ENCODE measurements around the gene CBLB.

The CBLB gene

DNA sequence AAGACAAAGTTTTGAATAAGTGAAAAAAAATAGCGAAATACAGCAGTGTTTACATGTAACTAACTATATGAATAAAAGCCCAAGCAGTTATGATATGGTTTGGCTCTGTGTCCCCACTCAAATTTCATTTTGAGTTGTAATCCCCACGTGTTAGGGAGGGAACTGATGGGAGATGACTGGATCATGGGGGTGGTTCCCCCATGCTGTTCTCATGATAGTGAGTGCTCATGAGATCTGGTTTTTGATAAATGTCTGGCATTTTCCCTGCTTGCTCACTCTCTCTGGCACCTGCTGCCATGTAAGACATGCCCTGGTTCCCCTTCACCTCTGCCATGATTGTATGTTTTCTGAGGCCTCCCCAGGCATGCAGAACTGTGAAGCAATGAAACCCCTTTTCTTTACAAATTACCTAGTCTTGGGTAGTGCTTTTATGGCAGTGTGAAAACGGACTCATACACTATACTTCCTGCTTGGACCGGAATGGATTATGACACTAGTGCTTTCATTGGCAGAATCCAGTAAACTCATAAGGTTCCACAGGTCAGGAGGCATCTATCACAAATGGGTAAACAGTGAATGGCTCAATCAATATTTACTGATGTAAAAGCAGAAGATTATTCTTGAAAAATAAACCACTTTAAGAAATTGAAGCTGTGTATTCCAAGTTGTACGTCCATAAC is 192.1 kb downstream of the CBLB start:
- no peak for DNase-seq

DNA sequence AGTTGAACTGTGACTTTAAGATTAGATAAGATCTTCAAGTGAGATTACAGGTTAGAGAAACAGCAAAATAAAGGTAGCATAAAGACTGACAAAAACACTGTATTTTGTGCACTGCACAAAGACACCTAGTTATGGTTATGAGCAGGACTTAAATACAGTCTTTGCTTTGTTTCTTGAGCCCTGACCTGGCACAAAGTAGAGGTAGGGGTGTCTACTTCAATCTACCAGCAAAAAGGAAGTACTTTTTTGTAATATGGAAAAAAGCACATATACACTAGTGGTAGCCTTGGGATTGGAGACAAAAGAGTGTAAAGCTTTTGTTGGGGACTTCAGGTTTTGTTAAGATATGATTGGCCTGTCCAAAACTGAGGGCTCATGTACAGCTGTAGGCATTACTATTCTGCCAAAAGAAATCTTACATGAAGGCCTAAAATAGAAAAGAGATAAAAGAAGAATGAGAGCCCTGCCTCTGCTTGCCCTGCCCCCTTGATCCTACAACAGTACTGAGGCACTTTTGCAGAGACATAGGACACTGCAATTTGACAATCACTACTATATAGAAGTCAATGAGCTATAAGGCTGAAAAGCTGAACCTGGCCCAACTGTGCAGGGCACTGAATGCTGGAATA is 194.3 kb downstream of the CBLB start:
- DNase-seq = no peak

DNA sequence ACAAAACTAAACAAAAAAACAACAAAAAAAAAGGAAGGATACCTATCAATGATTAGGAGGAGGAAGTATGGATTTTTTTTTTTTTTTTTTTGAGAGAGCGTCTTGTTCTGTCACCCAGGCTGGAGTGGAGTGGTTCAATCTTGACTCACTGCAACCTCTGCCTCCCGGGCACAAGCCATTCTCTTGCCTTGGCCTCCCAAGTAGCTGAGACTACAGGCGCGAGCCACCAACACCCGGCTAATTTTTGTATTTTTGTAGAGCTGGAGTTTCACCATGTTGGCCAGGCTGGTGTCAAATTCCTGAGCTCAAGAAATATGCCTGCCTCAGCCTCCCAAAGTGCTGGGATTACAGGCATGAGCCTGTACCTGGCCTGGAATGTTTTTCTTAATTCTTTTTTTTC is 195.8 kb downstream of the CBLB start:
- DNase-seq = no peak

DNA sequence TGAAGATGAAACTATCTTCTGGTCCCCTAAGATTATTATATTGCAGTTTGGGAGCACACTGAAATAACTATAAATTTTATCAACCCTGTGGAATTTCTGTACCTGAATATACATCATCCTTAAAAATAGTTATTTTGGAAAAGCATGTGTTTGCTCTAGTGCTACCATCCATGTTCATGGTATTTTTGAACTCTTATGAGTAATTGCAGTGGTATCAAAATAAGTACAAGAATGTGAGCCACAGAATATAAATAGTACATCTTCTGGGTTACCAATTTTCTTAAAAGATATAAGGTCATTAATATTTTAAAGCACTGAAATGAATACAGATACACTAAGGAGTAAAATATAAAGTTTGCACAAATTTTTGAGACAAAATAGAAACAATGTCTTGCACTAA is 206.5 kb downstream of the CBLB start:
- peak; percentile 11 for DNase-seq

- DNase-seq = no peak
Measured at GRCh38 chr3:105661461-105661860, 207.4 kb downstream of the CBLB start.

GRCh38 chr3:105656651-105657504 is 211.9 kb downstream of the CBLB start:
- DNase-seq = no peak

DNA sequence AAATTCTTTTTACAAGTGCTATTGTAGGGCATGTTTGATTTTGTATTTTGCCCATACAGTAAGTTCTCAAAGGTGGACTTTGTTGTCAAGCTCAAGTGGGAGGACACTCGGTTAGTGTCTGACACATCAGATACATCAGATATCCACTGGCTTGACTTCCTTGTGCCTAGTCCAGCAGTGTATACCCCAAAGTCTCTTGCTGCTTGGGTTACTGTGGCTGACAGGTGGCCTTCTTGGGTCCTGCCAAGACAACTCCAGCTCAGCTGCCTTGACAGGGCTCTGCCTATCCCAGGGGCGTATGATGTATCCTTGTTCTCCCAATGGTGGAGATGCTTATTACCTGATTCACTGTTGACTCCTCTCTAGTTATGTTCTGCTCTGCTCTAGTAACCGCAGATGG is 214.9 kb downstream of the CBLB start:
- DNase-seq = no peak

DNA sequence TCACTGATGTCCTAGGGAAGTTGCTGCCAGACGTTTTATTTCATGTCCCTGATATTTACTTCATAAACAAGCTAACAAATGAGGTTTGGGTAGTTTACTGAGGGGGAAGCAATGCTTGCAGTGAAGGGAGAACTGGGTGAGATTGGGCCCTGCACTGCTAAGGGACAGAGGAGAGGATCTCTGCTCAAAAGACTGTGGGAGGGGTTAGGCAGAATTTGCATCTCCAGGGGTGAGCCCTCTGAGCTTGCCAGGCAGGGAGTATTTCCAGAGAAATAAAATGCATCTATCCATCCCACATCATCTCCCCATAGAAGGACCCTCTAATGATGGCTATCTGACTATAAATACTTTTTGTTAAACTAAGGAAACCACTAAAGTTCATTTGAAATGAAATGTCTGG is 215.6 kb downstream of the CBLB start:
- DNase-seq = no peak

GRCh38 chr3:105649480-105649879 is 219.3 kb downstream of the CBLB start:
- DNase-seq = no peak

- peak; percentile 63 for DNase-seq
Measured at GRCh38 chr3:105647047-105647446, 221.8 kb downstream of the CBLB start.

DNA sequence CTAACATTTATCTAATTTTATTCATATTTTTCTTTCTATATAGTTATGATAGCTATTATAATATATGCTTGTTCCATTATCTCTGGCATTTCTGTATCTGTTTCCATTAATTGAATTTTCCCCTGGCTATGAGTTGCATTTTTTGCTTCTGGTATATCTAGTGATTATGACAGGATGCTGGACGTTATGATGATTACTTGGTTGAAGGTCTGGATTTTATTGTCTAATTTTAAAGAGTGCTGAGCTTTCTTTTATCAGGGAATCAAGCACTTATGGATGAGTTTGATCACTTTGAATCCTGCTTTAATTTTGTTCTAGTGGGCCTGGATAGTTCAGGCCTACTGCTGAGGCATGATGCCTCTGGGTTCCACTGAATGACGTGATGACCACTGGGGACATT is 229.7 kb downstream of the CBLB start:
- DNase-seq = no peak

- no peak for DNase-seq
Measured at GRCh38 chr3:105634708-105635107, 234.1 kb downstream of the CBLB start.

- no peak for DNase-seq
Measured at GRCh38 chr3:105629718-105630117, 239.1 kb downstream of the CBLB start.

DNA sequence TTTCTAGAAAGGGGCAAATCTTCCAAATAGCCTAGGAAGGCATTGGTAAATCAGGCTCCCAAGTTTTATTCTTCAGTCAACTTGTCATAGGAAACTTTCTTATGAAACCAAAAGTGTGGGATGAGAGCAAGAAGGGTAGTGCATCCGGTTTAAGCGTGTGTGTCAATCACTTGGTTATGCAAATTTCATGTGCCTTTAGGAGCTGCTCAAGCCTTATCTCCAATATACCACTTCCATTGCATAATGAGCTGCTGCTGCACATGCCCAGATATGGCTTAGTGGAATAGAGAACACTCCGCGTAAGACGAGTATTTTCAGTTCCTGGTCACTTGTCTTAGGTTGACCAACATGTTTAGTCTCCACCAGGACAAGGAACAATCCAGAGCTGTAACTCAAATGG is 242.1 kb downstream of the CBLB start:
- DNase-seq = no peak

DNA sequence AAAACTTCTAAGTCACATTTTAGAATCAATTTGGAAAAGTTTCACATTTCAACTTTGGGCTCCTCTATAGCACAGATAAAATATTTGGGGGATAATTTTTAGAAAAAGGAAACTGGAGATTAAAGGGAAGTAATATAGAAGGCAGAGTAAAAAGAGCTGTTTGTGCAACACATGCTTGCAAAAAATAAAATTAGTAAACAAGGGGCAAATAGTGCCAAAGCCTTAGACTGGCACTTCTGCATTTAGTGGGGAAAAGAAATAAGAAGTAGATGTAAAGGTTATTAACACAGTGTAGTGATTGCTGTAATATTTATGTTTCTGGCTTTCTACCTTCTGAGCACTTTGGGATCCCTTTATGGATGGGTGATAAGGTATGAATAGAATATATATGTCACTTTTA is 246.6 kb downstream of the CBLB start:
- DNase-seq = no peak

DNA sequence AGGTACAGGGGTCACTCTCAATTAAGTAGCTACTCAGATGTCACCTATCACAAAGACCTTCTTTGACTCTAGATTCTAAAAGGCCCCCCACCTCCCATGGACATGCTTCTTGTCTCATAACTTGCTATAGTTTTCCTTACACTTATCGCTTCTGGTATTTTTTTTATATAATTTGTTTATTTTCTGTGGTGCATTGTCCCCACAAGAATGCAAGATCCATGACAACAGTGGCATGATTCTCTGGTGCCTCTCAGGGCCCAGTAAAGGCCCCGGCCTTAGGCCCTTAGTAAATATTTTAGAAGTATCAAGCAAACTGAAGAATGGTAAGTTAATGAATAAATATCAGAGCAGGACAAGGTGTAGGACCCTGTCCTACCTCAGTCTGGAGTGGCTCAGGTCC is 248.6 kb downstream of the CBLB start:
- DNase-seq = no peak

GRCh38 chr3:105619651-105620050 is 249.2 kb downstream of the CBLB start:
- DNase-seq = no peak

GRCh38 chr3:105618556-105618955 is 250.3 kb downstream of the CBLB start:
- DNase-seq = no peak

DNA sequence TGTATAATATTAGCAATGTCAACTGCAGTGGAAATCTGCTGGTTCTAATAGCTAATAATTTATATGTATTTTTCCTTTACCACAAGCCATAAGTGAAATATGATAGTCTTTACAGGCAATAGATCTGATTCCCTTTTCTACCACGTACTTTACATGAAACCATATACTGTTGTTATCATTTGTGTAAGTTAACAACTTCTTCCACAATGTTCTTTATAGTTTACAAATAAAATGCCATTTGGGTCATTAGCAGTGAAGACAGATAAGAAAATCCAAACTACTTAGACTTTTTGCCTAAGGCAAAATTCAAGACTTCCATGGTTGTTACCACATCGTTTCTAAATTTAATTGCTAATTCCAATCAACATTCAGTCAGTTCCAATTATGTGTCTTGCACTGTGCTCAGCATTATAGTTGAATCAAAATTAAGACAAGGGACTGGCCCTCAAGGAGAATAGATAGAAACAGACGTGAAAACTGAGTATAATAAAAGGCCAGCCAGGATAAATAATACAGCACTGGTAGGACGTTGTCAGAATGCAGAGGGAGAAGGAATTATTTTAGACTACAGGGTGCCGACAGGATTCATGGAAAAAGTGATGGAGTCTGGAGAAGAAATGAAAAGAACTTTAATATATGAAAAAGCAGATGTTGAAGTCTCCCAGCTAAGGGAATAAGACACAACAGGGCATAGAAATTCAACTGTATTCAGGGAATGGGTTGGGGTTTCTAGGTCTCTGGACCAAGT is 252.3 kb downstream of the CBLB start:
- DNase-seq = no peak

GRCh38 chr3:105615814-105616213 is 253.0 kb downstream of the CBLB start:
- DNase-seq = no peak

DNA sequence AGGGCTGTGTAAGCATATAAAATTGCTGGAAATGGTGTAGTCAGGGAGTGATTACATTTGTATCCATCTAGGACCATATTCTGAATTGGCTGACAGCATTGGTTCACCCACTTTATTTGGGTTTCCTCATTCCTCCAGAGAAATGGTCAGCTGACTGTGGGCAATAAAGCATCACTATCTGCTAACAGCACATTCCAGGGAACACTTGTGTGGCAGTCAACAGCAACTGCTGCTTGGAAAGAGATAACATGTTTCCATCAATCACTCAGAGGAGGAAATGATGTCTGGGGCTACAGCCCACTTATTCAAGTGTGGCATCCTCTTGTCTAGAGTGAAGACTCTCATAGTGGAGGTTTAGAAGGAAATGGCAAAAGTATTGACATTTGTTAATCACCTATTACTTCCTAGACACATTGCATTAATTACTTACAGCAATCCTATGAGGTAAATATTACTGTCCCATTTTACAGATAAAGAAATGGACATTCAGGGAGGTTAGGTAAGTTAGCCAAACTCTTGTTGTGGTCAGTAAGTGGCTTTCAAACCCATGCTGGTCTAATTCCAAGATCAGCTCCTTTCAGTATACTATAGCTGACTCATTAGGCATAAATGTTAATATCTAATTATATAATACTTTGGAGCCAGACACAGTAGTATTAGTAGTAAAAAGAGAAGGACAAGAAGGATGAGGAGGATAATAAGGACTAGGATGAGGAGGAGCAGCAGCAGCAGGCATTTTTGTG is 254.4 kb downstream of the CBLB start:
- no peak for DNase-seq

DNA sequence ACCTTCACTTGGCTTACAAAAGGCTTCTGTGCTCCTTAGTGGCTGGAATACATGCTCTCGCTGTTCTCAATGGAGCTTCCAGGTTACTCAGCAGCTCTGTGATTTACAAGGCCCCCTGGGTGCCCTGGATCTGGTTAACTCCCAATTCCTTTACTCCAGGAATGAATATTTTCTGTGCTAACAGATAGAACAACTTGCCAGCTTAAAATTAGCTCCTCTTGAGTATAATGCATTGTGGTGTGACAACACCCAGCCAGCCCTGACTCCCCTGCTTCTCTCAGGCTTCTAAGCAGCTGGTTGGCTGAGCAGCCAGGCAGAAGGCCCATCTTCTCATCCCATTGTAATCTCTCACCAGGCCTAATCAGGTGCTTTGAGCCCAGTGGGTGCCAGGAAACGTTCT is 255.7 kb downstream of the CBLB start:
- DNase-seq = no peak
